ENCODE results near the gene B3GALT5.

DNA sequence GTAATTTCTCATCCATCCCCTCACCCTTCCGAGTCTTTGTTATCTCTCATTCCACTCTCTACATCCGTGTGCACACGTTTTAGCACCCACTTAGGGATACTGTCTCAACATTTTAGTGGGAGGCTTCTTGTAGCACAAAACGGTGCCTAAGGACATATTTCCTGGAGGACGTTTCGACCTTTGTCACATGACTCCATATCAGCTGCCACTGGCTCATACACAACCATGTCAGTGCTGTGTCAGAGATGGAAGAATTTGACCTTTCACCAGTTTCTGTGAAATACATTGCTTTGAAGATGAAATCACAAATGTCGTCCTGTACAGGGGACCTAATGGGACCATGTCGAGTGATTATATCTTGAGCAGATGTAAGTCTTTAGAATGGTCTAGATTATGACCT, 15.6 kb downstream of the B3GALT5 start:
- no peak for TF ChIP-seq POLR2A (IDR thresholded peaks at IDR 0.05)
- TF ChIP-seq, protein P1, sequence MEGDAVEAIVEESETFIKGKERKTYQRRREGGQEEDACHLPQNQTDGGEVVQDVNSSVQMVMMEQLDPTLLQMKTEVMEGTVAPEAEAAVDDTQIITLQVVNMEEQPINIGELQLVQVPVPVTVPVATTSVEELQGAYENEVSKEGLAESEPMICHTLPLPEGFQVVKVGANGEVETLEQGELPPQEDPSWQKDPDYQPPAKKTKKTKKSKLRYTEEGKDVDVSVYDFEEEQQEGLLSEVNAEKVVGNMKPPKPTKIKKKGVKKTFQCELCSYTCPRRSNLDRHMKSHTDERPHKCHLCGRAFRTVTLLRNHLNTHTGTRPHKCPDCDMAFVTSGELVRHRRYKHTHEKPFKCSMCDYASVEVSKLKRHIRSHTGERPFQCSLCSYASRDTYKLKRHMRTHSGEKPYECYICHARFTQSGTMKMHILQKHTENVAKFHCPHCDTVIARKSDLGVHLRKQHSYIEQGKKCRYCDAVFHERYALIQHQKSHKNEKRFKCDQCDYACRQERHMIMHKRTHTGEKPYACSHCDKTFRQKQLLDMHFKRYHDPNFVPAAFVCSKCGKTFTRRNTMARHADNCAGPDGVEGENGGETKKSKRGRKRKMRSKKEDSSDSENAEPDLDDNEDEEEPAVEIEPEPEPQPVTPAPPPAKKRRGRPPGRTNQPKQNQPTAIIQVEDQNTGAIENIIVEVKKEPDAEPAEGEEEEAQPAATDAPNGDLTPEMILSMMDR (IDR thresholded peaks at IDR 0.05): no peak

All from testis (tissue), 2 donors.